Raji (cell line): Measurements from ENCODE around the gene PPDPF.

Source experiments
- POLR2A ChIP-seq: IDR thresholded peaks from 2 replicates; pipeline ENCODE4 v1.6.1; 2011; ENCODE audit warnings: low read depth, low read length, control low read depth; ENCODE audit not compliant: insufficient read depth

Gene PPDPF

GRCh38 chr20:63484236-63484635 lies 36.3 kb upstream of the PPDPF start:
- no peak for TF ChIP-seq POLR2A

DNA sequence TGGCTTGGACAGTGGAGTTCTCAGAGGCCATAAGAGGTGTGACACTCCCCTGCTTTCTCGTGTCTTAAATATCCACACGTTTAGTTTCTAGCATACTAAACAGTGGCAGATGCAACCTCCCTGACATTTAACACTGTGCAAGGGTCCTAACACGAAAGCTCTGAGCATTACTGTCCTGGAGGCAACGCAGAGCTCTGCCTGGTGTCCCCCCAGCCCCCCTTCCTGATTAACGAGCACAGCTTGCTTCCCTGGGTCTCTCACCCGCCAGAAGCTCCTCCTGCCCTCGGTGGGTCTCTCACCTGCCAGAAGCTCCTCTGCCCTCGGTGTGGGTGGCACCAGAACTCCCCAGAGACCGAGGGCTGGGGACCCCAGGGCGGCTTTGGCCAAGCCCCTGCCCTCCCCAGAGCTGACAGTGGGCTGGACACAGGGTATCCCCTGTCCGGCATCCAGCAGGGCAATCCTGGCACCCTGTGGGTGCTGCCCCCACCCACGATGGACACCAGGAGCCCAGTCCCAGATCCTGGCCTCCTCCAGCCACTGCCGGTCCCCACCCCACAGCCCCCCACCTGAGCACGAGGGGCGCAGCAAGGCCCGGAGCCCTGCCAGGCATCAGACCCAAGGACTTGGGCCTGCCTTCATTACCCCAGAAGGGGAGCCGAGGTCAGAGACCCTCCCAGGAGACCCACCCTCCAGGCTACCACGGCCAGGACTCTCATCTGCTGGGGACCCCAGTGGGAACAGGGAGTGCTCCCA lies 35.7 kb upstream of the PPDPF start:
- TF ChIP-seq POLR2A: no peak

GRCh38 chr20:63486300-63486855 lies 34.2 kb upstream of the PPDPF start:
- no peak for TF ChIP-seq POLR2A

GRCh38 chr20:63487116-63487764 lies 33.3 kb upstream of the PPDPF start:
- TF ChIP-seq POLR2A: no peak

DNA sequence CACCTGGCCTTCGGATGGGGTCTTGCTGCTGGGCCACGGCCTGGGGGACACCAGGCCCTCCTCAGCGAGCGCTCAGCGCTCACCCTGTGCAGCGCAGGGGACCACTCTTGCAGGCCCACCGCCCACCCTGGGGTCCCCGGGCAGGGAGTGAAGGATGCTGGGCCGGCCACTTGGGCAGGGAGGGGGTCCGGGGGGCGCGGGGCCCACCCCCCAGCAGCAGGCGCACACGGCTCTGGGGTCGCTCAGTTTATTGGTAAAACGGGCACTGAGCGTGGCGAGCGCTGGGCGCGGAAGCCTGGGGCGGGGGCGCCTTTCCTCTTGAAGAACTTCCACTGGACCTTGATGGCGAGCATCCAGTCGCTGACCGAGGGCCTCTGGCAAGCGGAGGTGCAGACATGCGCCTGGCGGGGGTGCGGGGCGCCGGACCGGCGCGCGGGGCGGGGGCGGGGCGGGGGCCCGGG lies 32.8 kb upstream of the PPDPF start:
- TF ChIP-seq POLR2A: no peak

- no peak for TF ChIP-seq POLR2A
These were observed 32.0 kb upstream of the PPDPF start for GRCh38 chr20:63488315-63489251.

DNA sequence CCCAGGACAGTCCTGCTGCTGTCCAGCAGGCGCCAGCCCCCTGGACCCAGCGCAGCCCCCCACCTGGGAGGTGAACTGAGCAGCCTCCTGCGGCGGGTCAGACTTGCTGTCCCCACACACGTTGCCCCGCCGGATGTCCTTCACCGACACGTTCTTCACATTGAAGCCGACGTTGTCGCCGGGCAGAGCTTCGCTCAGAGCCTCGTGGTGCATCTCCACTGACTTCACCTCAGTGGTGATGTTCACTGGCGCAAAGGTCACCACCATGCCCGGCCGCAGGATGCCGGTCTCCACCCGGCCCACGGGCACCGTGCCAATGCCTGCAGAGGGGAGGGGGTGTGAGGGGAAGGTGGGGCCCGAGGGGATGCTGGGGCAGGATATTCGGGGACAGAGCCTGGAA lies 30.1 kb upstream of the PPDPF start:
- no peak for TF ChIP-seq POLR2A

GRCh38 chr20:63491078-63491477 lies 29.5 kb upstream of the PPDPF start:
- no peak for TF ChIP-seq POLR2A

GRCh38 chr20:63491635-63492230 lies 28.8 kb upstream of the PPDPF start:
- no peak for TF ChIP-seq POLR2A

DNA sequence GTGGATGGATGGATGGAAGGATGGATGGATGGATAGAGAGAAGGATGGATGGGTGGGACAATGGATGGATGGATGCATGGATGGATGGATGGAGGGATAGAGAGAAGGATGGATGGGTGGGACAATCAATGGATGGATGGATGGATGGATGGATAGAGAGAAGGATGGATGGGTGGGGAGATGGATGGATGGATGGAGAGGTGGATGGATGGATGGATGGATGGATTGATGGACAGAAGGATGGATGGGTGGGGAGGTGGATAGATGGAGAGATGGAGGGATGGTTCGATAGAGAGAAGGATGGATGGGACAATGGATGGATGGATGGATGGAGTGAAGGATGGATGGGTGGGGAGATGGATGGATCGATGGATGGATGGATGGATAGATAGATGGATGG lies 28.0 kb upstream of the PPDPF start:
- no peak for TF ChIP-seq POLR2A

GRCh38 chr20:63492982-63493381 lies 27.6 kb upstream of the PPDPF start:
- TF ChIP-seq POLR2A: no peak

GRCh38 chr20:63493563-63494020 lies 27.0 kb upstream of the PPDPF start:
- no peak for TF ChIP-seq POLR2A

DNA sequence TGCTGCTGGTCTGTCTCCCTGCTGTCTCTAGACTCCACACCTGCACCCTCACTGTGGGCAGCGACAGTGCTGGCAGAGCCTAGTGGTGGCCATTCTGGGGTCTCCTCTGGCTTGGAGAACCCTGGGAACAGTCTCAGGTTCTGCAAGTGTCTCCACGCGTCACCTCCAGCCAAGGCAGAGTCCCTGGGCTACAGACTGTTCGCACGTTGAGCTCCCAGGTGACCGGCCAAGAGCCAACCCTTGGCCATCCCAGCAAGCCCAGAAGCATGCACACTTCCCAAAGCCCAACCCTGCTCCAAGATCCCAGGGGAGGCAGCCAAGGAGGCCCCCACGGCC lies 26.5 kb upstream of the PPDPF start:
- no peak for TF ChIP-seq POLR2A

DNA sequence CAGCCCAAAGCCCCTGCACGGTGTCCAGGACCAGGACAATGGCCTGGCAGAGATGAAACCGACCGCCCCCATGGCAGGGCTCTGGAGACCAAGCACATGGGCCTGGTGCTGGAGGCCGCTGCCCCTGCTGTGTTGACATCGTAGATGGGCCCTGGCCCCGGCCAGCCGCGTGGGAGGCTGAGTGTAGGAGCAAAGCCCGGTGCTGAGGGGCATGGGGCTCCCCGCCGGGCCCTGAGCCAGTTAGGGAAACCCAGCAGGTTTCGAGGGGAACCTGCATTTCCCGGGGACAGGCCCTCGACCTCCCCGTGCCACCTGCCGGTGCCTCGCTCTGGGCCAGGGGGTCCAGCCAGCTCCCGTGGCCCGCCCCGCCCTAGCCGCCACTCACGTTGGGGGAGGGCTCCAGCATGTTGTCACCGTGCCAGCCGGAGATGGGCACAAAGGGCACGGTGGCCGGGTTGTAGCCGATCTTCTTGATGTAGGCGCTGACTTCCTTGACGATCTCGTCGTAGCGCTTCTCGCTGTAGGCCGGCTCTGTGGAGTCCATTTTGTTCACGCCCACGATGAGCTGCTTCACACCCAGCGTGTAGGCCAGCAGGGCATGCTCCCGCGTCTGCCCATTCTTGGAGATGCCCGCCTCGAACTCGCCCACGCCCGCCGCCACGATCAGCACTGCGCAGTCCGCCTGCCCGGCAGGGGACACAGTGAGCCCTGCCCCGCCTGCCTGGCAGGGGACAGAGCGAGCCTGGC lies 26.0 kb upstream of the PPDPF start:
- TF ChIP-seq POLR2A: no peak
